Colonic mucosa (tissue), 4 donors: Measurements from ENCODE around the gene MS4A4E. TPM values are rescaled to one million over a fixed set of nuclear protein-coding genes. Genes with fewer than 3 reads are reported as not detected.
"Not testable (repeated sequence)": the region's sequence is repeated elsewhere in the genome, so short reads cannot be mapped to it uniquely, and the experiment has no call there.

Source experiments
- DNase-seq: peaks from one replicate; pipeline ENCODE4 v3.0.0-alpha.2; 2020
- H3K27ac ChIP-seq: fragments of 200-600 bp; one replicate; pipeline ENCODE4 v1.8.0; 2021
- H3K27me3 ChIP-seq: fragments of 200-600 bp; one replicate; pipeline ENCODE4 v1.8.0; 2021
- H3K36me3 ChIP-seq: fragments of 200-600 bp; one replicate; pipeline ENCODE4 v1.8.0; 2021
- H3K4me1 ChIP-seq: fragments of 200-600 bp; one replicate; pipeline ENCODE4 v1.8.0; 2021; ENCODE audit warnings: mild to moderate bottlenecking
- H3K4me3 ChIP-seq: fragments of 200-600 bp; one replicate; pipeline ENCODE4 v1.8.0; 2021
- H3K9ac ChIP-seq, 2 donors: one replicate each; pipeline ENCODE4 v1.7.0; 2013; ENCODE audit warnings: control low read depth in 2 of 2, low read depth in 2 of 2, low read length in 2 of 2
- H3K9me3 ChIP-seq: fragments of 200-600 bp; one replicate; pipeline ENCODE4 v1.8.0; 2021
- intact Hi-C: fragments of 100-400 bp; cut with DNase I; formaldehyde crosslinking; loops from one replicate; pipeline ENCODE4 v1.14.1; 2022
- total RNA-seq, 2 donors: library from RNA; stranded (reverse); fragmentation: NEBNext Ultra II Directional in 1 of 2; extraction: Animal tissue kit (Norgen Biotek cat#: 25700) in 1 of 2; gene quantifications; one replicate each; pipeline ENCODE4 v1.2.1, GENCODE V29; 2021
- TF ChIP-seq, protein P1 (sequence below): fragments of 200-600 bp; IDR thresholded peaks from one replicate; pipeline ENCODE4 v1.8.0; 2022; ENCODE audit warnings: antibody characterized with exemption, mild to moderate bottlenecking
- donor health status: healthy.
- donor health status: DM: no; HTN: no; CAD: no.
- donor health status: DM: no; HTN: no; CAD: no.

The MS4A4E gene
- total RNA-seq, 2 donors from 2014 or later = 0.69 to 1.0 TPM

DNA sequence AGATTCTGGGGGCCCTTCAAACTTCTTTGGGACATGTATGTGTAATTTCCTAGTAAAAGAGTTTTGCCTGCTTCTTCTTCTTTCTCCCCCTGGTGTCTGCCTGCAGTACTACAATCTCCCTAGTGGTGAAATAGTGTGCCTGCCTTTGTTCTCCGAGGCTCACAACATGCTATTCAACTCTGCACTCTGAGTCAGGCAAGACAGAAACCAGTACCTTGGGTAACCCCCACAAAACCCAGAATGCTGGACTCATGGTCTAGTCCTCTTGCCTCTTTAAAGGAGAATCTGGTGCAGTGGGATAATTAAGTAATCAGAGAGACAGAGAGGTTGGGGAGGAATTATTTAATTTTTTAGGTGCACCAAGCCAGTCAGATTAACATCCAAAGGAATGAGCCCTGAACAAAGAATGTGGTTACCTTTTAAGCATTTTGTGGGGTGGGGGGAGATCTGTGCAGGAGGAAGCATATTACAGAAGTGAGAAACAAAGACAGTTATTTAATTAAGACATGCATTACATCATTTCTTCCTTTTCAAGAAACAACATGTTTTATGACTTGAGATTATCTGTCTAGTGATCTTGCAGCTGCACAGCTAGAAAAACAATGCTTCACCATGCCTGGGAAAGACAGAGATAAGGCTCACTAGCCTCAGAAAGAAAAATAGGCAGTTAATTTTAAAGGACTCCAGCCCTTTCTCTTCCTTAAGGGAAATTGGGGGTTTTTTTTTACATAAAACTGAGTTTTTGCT, 49.1 kb downstream of the MS4A4E start:
- Histone ChIP-seq H3K27me3 (no peaks in the 10 kb centered on the region), H3K27ac (no peak overlapping the region), H3K4me1 (no peaks in the 10 kb centered on the region), H3K4me3 (no peak overlapping the region), H3K9ac (no peak overlapping the region), H3K9me3 (no peaks in the 10 kb centered on the region), H3K36me3 (no peaks in the 10 kb centered on the region)
- DNase-seq = peak; percentile 77
- TF ChIP-seq, protein P1, sequence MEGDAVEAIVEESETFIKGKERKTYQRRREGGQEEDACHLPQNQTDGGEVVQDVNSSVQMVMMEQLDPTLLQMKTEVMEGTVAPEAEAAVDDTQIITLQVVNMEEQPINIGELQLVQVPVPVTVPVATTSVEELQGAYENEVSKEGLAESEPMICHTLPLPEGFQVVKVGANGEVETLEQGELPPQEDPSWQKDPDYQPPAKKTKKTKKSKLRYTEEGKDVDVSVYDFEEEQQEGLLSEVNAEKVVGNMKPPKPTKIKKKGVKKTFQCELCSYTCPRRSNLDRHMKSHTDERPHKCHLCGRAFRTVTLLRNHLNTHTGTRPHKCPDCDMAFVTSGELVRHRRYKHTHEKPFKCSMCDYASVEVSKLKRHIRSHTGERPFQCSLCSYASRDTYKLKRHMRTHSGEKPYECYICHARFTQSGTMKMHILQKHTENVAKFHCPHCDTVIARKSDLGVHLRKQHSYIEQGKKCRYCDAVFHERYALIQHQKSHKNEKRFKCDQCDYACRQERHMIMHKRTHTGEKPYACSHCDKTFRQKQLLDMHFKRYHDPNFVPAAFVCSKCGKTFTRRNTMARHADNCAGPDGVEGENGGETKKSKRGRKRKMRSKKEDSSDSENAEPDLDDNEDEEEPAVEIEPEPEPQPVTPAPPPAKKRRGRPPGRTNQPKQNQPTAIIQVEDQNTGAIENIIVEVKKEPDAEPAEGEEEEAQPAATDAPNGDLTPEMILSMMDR = peak; percentile 60
- intact Hi-C loops = no loop called here

DNA sequence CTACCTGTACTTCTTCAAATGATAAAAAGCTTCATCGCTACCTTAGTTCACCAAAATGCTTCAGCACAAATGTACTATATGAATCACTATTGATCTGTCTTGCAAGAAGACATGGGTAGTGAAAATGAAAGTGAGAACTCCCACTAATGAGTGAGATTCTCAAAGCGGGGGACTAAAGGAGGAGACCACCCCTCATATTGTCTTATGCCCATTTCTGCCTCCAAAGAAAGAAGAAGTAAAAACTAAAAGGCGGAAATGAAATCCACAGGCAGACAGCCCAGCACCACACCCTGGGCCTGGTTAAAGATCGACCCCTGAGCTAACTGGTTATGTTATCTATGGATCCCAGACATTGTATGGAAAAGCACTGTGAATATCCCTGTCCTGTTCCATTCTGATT, 50.4 kb downstream of the MS4A4E start:
- intact Hi-C loops, H3K4me3 ChIP-seq, H3K27ac ChIP-seq, H3K9me3 ChIP-seq, H3K27me3 ChIP-seq, H3K4me1 ChIP-seq, H3K36me3 ChIP-seq, H3K9ac ChIP-seq, DNase-seq: not testable (repeated sequence)

DNA sequence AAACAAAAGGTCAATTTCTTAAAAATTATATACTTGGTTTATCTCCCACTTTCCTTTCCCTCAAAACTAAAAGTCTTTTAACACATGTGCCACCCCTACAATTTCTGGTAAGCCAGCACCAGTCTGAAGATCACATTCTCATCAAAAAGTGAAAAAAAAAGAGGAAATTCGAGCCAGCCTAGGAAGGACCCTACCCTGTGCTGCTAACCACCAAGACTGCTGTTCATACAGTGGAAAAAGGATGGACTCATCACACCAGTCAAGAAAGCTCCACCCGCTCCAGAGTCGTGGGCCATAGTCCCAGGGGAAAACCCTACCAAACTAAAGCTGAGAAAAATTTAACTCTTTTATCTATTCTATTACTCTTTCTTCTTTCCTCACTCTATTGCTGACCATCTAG, 54.5 kb downstream of the MS4A4E start:
- H3K36me3 ChIP-seq, H3K9ac ChIP-seq, H3K4me3 ChIP-seq, DNase-seq, intact Hi-C loops, H3K27me3 ChIP-seq, H3K27ac ChIP-seq, H3K4me1 ChIP-seq, H3K9me3 ChIP-seq: not testable (repeated sequence)

DNA sequence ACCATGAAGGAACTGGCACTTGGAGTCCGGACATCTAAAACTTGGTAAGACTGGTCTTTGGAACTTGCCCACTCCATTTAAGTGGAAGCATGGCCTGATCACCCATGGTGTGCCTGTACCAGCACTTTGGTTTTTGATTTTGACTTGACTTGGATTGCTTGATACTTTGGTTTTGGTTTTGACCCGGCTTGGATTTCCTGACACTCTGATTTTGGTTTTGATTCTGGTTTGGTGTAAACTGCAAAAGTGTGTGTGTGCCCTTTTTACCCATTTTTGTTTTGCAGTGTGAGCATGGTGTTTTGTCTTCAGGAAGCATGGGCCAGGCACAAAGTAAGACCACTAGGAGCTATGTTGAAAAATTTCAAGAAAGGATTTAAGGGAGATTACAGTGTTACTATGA, 56.8 kb downstream of the MS4A4E start:
- H3K4me3 ChIP-seq, H3K9ac ChIP-seq, DNase-seq, H3K27me3 ChIP-seq, H3K4me1 ChIP-seq, intact Hi-C loops, H3K9me3 ChIP-seq, H3K36me3 ChIP-seq: not testable (repeated sequence)
- peak overlapping the region; percentile 18 for H3K27ac ChIP-seq

DNA sequence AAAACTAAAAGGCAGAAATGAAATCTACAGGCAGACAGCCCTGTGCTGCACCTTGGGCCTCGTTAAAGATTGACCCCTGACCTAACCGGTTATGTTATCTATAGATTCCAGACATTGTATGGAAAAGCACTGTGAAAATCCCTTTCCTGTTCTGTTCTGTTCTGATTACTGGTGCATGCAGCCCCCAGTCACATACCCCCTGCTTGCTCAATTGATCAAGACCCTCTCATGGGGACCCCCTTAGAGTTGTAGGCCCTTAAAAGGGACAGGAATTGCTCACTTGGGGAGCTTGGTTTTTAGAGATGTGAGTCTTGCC, 57.5 kb downstream of the MS4A4E start:
- H3K9me3 ChIP-seq, H3K4me1 ChIP-seq, H3K27me3 ChIP-seq, intact Hi-C loops, DNase-seq, H3K27ac ChIP-seq, H3K36me3 ChIP-seq, H3K9ac ChIP-seq, H3K4me3 ChIP-seq: not testable (repeated sequence)

DNA sequence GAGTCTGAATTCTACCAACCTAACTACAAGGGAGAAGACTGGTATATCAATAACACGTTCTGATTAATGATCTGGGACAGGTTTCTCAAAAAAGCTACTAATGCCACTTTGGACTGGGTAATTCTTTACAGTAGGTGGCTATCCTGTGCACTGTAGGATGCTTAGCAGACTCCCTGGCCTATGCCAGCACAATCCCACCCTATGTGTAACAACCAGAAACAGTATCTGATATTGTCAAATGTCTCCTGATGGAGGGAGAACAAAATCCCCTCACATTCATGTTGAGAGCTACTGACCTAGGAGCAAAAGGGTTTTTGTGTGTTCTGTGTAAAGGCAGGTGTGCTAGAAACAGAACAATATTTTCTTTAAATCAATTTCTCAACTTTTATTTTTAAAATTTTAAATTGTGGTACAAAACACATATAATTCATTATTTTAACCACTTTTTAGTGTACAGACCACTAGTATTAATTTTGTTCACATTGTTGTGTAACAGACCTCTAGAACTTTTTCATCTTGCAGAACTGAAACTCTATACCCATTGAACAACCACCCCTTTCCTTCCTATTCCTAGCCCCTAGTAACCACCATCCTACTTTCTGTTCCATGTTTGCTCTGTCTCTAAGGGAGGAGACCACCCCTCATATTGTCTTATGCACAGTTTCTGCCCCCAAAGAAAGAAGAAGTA, 58.0 kb downstream of the MS4A4E start:
- no peaks in the 10 kb centered on the region for H3K9me3 ChIP-seq
- peak overlapping the region in 1 of 2 donors; percentile 2 for H3K9ac ChIP-seq
- H3K4me1 ChIP-seq = no peaks in the 10 kb centered on the region
- H3K36me3 ChIP-seq = no peaks in the 10 kb centered on the region
- H3K27ac ChIP-seq = no peak overlapping the region
- no peak for DNase-seq
- H3K27me3 ChIP-seq = no peaks in the 10 kb centered on the region
- intact Hi-C loops = no loop called here
- TF ChIP-seq, protein P1 = no peak
- H3K4me3 ChIP-seq = no peak overlapping the region

DNA sequence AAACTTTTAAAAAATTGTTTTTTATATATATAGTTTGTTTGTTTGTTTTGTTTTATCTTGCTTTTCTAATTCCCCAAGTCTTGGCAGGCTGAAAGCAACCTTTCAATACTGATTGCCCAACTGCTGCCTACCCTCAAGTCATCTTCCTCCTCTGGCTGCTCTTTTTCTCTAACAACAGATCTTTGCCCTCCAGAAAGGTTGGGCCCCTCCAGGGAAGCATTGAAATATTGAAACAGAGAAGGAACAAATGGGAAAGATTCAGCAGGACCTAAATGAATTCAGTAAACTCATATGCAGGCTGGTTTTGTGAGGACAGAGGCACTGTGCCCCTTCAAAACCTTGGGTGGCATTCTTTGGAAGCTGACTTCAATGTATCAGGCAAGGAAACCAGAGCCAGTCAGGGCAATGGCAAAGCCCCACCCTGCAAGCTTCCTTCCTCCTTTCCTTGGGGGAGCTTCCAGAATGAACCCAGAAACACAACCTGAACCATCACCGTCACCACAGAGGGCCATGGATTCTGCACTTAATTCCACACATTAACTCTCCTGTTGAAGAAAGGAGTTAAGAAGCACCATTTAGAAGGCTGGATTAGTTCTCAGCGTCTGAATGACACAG, 59.2 kb downstream of the MS4A4E start:
- intact Hi-C loops = no loop called here
- DNase-seq = no peak

More for the DNA sequence above, 59.2 kb downstream of the MS4A4E start:
- Histone ChIP-seq H3K9me3 (no peaks in the 10 kb centered on the region), H3K9ac (no peak overlapping the region), H3K4me3 (no peak overlapping the region), H3K4me1 (no peaks in the 10 kb centered on the region), H3K27ac (peak overlapping the region; percentile 22), H3K36me3 (no peaks in the 10 kb centered on the region), H3K27me3 (no peaks in the 10 kb centered on the region)
- TF ChIP-seq, protein P1 = no peak
